Globus pallidus (tissue), 1 donor: ENCODE results near the gene MECP2.
A peak's percentile ranks its signal among the peaks of the same experiment; 100 is the strongest.
"Not testable (repeated sequence)": the region's sequence is repeated elsewhere in the genome, so short reads cannot be mapped to it uniquely, and the experiment has no call there.

Experiments
- DNase-seq: peaks from one replicate; pipeline ENCODE4 v3.0.0-alpha.2; 2015; ENCODE audit warnings: low spot score

The MECP2 gene

DNA sequence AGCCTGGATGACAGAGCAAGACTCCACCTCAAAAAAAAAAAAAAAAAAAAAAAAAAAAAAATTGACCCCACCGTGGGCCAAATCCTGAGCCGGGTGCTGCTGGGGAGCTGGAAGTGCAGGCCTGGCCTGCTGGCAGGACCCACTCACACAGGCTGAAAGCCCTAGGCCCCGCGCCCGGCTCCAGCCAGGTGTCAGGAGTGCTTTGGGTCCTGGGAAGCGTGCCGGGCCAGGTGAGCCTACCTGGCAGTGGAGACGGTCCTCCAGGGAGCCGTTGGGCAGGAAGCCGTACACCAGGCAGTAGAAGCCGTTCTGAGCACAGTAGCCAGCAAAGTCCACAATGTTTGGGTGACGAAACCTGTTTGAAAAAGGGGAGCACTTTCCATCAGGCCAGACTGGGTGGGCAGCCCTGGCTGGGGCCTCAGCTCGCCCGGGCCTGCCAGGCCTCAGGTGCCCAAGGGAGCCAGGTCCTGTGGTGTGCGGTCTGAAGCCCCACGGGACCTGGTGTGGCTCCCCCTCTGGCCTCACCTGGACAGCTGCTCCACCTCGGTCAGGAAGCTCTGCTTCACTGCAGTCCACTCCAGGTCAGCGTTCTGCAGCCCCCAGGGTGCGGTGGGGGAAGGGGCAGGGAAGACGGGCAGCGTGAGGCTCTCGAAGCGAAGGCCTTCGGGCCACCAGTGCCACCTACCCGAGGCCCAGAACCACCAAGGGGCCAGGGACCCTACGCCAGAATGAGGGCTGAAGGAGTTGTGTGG is 79.6 kb downstream of the MECP2 start:
- no peak for DNase-seq

DNA sequence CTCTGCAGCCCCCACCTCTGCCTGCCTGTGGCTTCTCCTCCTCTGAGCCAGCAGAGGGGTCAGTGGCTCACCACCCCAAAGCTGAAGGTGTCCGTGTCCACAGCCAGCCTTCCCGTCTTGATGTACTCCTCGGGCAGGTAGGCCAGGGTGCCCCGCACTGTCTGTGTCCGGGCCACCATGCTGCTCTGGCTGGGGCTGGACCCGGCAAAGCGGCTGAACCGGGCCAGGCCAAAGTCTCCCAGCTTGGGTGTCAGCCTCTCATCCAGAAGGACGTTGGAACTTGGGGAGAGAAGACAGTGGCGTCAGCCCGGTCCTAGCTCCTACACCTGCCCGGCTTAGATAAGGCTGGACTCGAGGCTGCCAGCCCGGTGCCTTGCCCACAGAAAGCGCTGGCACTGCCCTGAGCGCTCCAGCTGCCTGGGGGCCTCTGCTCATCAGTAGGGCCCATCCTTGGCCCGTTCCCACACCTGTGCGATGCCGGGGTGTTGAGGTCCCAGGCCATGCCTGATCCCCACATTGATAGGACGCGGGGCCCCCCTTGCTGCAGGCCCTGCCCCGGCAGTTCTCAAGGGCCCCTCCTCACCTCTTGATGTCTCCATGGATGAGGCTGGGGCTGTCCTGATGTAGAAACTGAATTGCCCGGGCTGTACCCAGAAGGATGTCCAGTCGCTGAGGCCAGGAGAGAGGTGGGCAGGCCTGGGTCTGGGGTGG is 81.0 kb downstream of the MECP2 start:
- no peak for DNase-seq

DNA sequence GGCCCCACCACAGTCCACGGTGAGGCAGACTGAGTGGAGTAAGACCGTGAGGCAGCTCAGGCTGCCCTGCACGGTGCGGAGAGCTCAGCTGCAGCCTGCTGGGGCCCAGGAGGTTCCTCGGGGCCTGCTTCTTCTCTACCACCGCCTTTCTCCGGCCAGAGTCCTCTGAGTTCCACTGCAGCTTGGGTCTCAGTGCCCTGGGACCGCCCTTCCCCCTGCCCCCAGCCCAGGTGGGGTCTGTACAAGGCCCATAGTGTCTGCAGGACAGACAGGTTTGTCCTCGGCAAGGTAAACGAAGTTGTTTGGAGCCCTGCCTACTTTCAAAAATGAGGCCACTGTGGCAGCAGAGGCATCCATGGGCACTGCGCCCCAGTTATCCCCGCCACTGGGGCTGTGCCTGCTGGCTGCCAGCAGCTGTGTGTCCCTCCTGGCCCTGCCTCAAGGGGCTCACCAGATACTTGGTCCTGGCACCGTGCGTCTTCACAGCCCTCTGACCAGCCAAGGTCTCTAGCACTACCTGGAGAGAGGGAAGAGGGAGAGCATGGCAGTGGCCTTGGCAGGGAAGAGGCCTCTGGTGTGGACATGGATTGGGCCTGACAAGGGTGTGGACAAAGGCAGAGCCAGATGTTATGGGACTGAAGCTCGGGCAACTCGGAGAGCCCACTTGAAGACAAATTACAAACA is 81.8 kb downstream of the MECP2 start:
- no peak for DNase-seq

DNA sequence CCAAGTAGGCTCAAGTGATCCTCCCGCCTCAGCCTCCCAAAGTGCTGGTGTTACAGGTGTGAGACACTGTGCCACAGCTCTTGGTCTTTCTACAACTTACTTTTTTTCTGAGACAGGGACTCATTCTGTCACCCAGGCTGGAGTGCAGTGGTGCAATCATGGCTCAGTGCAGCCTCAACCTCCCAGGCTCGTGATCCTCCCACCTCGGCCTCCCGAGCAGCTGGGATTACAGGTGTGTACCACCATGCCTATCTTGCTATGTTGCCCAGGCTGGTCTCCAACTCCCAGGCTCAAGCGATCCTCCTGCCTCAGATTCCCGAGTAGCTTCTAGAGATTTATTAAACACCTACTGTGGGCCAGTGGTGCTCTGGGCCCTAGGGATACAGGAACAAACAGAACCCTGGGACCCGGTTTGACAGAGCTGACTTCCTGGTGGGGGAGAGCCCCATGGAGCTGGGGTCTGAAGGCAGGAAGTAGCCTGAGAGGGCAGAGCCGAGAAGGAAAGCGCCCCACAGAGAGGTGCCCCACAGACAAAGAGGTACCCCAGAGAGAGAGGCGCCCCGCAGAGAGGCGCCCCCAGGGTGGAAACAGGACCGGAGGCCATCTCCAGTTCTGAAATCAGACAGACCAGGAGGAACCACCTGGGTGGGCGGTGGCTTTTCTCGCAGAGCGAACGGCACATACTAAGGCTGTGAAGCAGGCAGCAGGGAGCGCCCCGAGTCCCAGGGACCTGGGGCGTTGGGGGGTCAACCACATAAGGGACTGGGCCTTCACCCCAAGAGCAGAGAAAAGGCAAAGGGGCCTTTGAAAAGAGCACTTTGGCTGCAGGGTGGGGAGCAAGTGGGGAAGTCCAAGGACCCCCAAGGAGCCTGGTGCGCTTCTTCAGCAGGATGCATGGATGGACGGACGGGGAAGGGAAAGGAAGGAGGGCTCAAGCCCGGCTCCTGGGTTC is 82.8 kb downstream of the MECP2 start:
- DNase-seq: no peak

DNA sequence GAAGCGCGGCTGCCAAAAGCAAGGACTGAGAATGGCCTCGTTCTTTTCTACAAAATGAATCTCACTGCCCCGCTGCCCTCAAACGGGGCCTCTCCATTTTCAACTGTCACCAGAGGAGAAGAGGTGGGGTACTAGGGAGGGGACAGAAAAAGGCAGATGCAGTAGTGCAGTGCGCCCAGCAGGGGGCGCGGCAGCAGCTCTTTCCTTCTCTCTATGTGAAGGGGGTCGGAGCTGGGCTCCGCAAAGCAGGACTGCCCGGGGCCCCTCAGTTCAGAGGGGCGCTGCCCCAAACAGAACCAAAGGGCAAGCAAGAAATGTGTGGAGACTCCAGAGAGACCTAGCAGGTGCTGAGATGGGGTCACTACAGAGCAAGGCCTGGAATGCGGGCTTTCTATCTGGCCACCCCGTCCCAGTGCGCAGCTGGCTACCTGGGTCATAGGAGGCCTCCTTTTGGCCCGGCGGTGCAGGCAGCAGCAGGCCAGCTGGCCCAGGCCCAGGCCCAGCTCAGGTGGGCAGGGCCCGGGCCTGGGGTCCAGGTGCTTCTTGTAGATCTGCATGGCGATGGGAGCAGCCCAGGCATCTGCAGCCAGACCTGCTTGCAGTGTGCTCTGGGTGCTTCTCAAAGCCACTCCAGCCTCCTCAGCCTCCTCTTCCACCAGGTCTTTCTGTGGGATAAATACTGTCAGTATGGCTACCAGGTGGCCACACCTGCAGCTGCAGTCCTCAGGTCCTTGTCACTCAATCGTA is 83.7 kb downstream of the MECP2 start:
- DNase-seq: peak; percentile 49

DNA sequence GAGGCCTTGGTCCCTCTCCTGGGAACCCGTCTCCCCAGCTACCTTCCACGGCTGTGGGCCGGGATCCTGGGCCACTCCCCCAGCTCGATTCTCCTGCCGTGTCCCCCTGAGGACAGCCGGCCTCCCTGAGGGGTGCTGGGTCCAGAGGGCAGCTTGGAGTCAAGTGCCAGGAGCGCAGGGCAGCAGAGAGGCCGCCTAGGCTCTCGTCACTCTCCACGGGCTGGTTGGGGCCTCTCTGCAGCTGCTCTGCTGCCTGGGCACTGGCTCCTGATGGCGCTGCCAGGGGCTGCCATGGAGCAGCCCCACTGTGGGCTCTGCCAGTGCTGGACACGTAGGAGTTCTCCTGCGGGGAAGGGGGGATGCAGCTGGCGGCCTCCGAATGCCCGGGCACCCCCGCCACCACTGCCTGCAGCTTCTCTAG is 84.5 kb downstream of the MECP2 start:
- peak; percentile 45 for DNase-seq

DNA sequence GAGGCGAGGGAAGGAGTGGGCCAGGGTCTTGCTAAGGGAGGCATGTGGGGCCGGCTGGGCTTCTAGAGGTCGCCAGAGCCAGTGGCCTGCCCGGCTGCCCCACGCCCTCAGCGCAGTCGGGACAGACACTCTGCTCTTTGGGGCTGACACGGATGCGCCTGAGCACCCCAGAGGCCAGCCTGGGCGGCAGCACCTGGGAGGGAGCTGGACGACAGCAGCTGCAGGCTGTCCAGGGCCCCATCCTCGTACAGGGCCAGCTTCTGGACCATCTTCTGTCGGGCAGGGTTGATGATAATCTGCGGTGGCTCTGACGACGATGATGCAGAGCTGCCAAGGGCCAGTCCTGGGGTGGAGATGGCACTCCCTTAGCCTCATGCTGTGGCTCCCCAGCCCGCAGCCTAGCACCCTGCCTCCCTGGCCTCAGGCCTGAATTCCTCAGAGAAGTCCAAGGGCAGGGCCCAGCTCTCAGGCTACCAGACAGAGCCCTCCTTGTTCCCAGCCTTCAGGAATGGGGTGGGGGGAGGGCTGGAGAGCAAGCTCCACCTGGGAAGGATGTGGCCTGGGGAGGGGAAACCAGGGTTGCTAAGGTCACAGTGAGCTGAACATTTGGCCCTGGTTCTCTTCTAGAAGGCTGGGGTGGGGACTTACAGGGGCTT is 85.1 kb downstream of the MECP2 start:
- peak; percentile 64 for DNase-seq

DNA sequence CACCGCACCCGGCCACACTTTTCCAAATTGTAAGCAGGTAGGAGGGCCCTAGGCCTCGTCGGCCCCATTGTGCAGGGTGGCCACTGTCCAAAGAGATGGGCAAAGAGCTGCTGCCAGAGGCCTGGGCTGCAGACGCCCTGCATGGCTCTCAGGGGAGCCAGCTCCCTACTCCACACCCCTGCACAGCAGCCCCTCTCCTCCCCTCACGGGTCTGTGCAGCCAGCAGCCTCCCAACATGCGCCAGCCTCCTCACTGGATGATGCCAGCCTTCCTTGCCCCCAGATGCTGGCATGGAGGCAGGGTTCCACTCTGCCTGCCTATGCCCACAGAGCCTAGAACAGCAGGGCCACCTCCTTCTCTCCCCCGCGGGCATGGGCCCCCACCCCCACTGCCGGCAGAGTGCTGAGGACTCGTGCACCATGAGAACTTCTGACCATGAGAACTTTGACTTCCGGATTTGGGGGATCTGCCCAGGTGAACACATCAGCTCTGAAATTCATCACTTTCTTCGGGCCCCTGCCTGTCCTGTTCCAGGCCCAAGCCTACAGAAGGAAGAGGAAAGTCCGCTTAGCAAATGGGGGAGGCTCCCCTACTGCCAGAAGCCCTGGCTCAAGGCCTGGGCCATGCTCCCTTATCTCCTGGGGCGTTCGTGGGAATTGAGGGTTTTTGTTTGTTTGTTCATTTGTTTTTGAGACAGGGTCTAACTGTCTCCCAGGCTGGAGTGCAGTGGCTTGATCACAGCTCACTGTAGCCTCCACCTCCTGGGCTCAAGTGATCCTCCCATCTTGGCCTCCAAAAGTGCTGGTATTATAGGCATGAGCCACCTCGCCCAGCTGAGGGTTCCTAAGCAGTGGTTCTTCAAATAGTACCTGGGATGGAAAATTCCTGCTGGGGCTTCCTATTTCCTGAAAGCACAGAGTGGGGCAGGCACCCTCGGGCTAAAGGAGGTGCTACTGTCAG is 85.9 kb downstream of the MECP2 start:
- DNase-seq: no peak

DNA sequence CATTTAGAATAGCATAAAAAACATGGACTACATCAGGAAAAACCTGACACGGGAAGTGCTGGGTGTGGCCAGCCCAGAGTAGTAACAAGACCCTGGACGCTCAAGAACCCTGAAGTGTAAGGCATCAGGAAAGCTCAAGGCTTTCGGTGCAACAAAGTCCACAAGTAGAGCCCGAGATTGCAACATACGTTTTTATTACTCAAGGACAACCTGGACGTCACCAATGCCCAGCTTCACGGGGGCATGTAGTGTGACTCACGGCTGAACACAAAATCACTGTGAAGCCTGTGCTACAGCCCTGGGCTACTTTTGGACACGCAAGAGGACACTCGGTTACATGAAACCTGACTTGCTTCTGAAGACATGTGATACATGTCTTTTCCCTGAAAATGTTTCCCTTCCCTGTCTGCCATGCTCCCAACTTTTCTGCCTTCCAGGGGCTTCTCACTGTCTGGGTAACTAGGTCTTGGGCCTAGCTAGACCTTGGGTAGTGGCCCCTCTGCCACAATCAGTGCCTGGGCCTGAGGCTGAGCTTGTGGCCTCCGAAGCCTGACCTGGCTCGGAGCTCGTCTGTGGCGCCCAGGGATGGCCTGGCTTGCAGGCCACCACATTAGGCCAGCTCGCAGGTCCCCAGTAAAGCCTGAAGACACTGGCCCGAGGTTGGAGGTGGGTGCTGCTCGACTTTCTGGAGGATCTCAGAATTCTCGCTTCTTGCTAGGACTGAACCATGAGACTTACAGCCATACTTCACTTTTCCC is 87.0 kb downstream of the MECP2 start:
- DNase-seq: no peak

DNA sequence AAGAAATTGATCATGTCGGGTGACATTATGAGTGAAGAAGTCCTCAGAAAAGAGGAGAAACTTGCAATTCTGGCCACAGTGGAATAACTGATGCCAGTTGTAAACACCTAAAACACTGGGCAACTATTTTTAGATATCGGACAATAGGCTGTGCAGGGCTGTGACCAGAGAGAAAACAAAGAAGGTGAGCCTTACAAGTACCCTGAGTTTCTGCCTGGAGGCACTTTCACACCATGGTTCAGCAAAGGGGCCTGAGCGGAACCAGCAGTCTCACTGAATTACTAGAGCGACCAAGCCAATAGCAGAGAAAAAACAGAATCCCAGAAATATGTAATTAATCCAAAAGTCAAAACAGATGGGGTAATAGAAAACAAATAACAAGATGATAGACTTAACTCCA is 89.0 kb downstream of the MECP2 start:
- DNase-seq: no peak

DNA sequence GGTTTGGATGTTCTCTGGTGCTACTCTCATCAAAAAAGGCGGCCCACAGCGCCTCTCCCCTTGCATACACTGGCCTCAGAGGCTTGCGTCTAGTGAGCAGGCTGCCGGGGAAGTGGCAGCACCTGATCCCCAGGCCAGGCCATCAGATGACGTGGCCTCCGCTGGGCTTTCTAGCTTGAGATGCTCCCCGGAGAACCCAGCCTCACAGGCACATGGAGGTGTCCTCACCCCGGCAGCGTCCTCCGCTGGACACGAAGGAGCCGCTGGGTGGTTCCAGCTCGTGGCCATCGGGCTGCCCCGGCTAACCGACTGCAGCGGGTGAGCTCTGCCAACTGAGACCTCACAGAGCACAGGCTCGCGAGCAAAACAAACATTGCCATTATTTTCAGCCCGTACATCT is 90.6 kb downstream of the MECP2 start:
- DNase-seq: no peak

DNA sequence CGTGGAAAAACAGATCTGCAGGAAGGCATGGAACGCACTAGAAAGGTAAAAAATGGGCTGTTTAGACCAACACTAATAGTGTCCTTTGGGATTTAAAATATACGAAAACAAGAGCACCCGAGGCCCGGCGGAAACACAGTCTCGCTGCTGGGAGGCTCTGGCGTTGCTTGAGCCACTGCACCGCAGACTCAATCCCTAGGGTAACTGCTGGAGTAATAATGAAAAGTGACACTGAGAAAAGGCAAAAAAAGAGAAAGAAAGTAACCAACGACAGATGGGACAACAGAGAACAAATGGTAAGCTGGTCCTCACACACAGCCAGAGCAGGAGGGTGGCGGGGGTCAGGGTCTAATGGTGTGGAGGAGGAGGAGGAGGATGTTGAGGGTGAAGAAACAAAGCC is 93.2 kb downstream of the MECP2 start:
- DNase-seq: no peak

DNA sequence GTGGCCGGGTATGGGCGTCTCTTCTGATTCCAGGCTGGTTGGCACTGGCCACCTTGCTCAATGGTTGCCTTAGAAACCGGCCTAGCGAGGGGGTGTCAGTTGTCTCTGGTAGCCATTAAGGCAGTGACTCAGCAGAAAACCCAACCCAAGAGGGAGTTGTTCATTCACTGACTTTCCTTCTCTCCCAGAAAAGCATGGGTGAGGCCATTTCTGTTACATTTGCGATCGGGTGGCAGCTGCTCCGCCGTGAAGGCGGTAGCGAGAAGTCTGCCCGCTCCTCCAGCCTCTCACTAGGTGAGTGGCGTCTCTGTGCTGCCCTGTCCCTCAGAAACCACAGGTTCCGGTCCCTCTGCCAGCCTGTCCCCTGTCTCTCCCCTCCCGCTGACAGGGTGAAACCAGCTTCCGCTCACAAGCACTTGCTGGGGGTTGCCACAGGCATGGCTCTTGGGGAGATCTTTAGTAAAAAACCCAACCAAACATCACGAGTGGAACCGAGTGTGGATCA is 95.2 kb downstream of the MECP2 start:
- peak; percentile 26 for DNase-seq

DNA sequence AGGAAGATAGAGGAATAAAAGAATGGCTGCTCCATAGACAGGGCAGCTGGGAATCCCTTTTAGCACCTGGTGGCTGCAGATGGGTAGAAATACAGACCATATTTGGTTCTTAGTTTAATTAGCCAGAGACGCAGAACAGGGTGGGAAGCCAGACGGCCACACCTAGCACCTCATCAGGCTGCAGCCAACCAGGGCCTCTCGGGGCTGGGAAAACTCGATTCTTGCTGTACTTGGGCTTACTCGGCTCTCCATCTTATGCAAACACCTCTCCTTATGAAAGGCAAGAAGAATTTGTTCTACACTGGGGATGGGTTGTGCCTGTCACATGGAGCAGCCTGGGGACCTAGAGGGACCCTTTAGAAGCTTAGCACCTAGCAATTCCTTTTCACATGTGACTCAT is 97.5 kb downstream of the MECP2 start:
- no peak for DNase-seq

DNA sequence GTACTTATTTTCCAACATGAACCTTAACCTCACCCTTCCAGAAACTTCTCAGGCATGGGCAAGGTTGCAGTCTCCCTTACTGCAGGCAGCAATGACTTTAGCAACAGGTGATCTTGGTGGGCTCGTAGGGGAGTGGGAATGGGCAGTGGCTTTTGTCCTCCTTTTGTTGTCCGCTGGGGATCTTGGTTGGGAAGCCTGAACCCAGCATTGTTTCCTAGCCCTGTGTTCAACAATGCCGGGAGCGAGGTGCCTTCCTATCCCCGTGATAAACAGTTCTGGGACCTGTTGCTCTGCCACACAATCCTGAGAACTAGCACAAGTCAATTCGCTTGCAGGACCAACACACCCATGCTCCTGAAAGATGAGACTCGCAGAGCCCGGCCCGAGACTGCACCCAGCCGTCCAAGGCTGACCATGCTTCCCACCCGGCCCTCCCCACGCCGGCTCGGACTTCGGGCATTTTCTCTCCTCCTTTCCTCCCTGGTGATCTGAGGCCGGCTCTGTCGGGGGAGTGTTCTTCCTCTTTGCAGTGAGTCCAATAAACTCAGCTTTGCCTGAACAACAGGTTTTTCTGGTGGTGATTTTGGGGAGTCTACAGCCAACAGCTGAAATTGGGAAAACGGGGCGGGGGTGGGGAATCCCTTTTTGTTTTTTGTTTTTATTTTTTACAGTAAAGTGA is 98.0 kb downstream of the MECP2 start:
- DNase-seq: no peak

DNA sequence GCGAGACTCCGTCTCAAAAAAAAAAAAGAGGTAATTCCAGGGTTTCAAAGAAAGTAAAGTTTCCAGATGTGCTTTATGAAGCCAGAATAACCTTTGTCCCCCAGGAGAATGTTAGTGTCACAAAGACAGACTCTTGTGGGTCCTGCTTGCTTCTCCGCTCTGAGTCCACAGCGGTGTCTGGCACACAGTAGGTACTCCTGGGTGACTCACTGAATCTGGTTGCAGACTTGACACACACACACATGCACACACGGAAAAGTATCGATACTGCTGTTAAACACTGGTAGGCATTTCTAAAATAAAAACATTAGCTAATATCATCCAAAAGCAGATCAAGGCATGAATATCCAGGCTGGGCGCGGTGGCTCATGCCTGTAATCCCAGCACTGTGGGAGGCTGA is 102.0 kb downstream of the MECP2 start:
- no peak for DNase-seq

DNA sequence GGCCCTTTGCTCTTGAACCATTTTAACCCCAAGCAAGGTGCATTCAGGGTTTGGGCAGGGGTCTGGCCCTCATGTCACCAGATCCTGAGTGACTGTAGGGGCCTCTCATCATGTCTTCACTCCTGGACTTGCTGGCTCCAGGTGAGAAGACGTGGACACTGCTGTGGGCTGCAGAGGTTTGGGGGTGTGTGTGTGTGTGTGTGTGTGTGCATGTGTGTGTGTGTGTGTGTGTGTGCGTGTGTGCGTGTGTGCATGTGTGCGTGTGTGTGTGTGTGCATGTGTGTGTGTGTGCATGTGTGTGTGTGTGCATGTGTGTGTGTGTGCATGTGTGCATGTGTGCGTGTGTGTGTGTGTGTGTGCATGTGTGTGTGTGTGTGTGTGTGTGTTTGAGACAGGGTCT is 103.1 kb downstream of the MECP2 start:
- not testable (repeated sequence) for DNase-seq

DNA sequence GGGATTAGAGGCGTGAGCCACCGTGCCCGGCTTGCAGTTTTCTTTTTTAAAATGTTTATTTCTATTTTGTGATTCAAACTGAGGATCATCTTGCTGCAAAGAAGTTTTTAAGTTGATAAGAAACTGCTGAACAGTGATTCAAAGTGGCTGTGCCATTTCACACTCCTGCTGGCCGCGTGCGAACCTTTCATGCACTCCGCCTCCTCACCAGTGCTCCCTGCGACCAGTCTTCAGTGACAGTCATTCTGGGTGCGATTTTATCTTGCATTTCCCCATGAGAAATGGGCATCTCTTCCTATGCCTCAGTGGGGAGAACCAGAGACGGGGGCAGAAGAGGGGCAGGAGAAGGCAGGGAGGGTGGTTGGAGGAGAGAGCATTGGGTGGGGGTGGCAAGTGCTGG is 103.5 kb downstream of the MECP2 start:
- DNase-seq: no peak
